PFSK-1 (cell line): ENCODE results near the gene PPP1R2C.

Experiments
- SIN3A ChIP-seq: IDR thresholded peaks from 2 replicates; pipeline ENCODE4 v1.6.1; 2012; ENCODE audit warnings: mild to moderate bottlenecking, low read length, moderate library complexity, borderline replicate concordance; ENCODE audit not compliant: insufficient read depth
- TAF1 ChIP-seq: IDR thresholded peaks from 2 replicates; pipeline ENCODE4 v1.6.1; 2012; ENCODE audit warnings: low read length, control low read depth, borderline replicate concordance; ENCODE audit not compliant: insufficient read depth

- TF ChIP-seq TAF1 (no peak), SIN3A (no peak)
These were observed 44.0 kb upstream of the PPP1R2C start for GRCh38 chrX:42821803-42822443.
